Measurements from ENCODE around the gene VAPA.

GRCh38 chr18:9898792-9899549 is 14.8 kb upstream of the VAPA start:
- no peak for TF ChIP-seq CTCF (IDR thresholded peaks at IDR 0.05)
- no peak for TF ChIP-seq POLR2AphosphoS5 (IDR thresholded peaks at IDR 0.05)

All from gastroesophageal sphincter (tissue), 3 donors.